ENCODE data around the gene DAB2IP.

Gene DAB2IP

GRCh38 chr9:121802753-121803152 is 151.3 kb downstream of the DAB2IP start:
- in situ Hi-C loops (cut with MboI; ENCODE audit: low pct_unique_long_range_greater_than_20kb, low sequenced_read_pairs, unreplicated experiment) = no loop called here
- no peak for DNase-seq (ENCODE audit: low spot score)
- no peak for TF ChIP-seq CTCF (IDR thresholded peaks at IDR 0.05; ENCODE audit: extremely low read depth, insufficient read depth, missing control alignments)

GRCh38 chr9:121807069-121807822 is 155.8 kb downstream of the DAB2IP start:
- no peak for TF ChIP-seq CTCF (IDR thresholded peaks at IDR 0.05; ENCODE audit: extremely low read depth, insufficient read depth, missing control alignments)
- DNase-seq (ENCODE audit: low spot score) = no peak
- in situ Hi-C loops (cut with MboI; ENCODE audit: low pct_unique_long_range_greater_than_20kb, low sequenced_read_pairs, unreplicated experiment) = no loop called here

GRCh38 chr9:121807823-121808278 is 156.4 kb downstream of the DAB2IP start:
- DNase-seq (ENCODE audit: low spot score) = no peak
- TF ChIP-seq CTCF (IDR thresholded peaks at IDR 0.05; ENCODE audit: extremely low read depth, insufficient read depth, missing control alignments) = no peak
- in situ Hi-C loops (cut with MboI; ENCODE audit: low pct_unique_long_range_greater_than_20kb, low sequenced_read_pairs, unreplicated experiment) = no loop called here

- TF ChIP-seq CTCF (IDR thresholded peaks at IDR 0.05; ENCODE audit: extremely low read depth, insufficient read depth, missing control alignments) = no peak
- no peak for DNase-seq (ENCODE audit: low spot score)
- in situ Hi-C loops (cut with MboI; ENCODE audit: low pct_unique_long_range_greater_than_20kb, low sequenced_read_pairs, unreplicated experiment) = no loop called here
Observed at GRCh38 chr9:121808781-121809180, 157.3 kb downstream of the DAB2IP start.

GRCh38 chr9:121809356-121810050 is 158.1 kb downstream of the DAB2IP start:
- no peak for TF ChIP-seq CTCF (IDR thresholded peaks at IDR 0.05; ENCODE audit: extremely low read depth, insufficient read depth, missing control alignments)
- in situ Hi-C loops (cut with MboI; ENCODE audit: low pct_unique_long_range_greater_than_20kb, low sequenced_read_pairs, unreplicated experiment) = no loop called here

GRCh38 chr9:121810489-121810888 is 159.1 kb downstream of the DAB2IP start:
- in situ Hi-C loops (cut with MboI; ENCODE audit: low pct_unique_long_range_greater_than_20kb, low sequenced_read_pairs, unreplicated experiment) = no loop called here
- no peak for DNase-seq (ENCODE audit: low spot score)
- TF ChIP-seq CTCF (IDR thresholded peaks at IDR 0.05; ENCODE audit: extremely low read depth, insufficient read depth, missing control alignments) = no peak

More at GRCh38 chr9:121809356-121810050, 158.1 kb downstream of the DAB2IP start:
- no peak for DNase-seq (ENCODE audit: low spot score)

Data from GM13977 (cell line).